Chondrocyte (in vitro differentiated cells): ENCODE results near the gene CDK5R1. TPM values are rescaled to one million over a fixed set of nuclear protein-coding genes. Genes with fewer than 3 reads are reported as not detected.
"Not testable (repeated sequence)": the region's sequence is repeated elsewhere in the genome, so short reads cannot be mapped to it uniquely, and the experiment has no call there.

Experiments
- DNase-seq: peaks from one replicate; pipeline ENCODE4 v3.0.0; 2021; ENCODE audit warnings: mixed read lengths, low spot score
- H3K27ac Mint-ChIP-seq: one replicate; pipeline ENCODE4 v1.8.0; 2021; ENCODE audit warnings: mild to moderate bottlenecking, moderate library complexity, mixed read lengths; ENCODE audit not compliant: unreplicated experiment
- H3K27me3 Mint-ChIP-seq: 2 replicates; pipeline ENCODE4 v1.8.0; 2021; ENCODE audit warnings: low read depth, mixed read lengths
- H3K36me3 Mint-ChIP-seq: 2 replicates; pipeline ENCODE4 v1.8.0; 2021; ENCODE audit warnings: low read depth, mixed read lengths
- H3K4me1 Mint-ChIP-seq: 2 replicates; pipeline ENCODE4 v1.8.0; 2021; ENCODE audit warnings: low read depth, mild to moderate bottlenecking, mixed read lengths
- H3K4me3 Mint-ChIP-seq: one replicate; pipeline ENCODE4 v1.8.0; 2021; ENCODE audit warnings: mild to moderate bottlenecking, moderate library complexity, mixed read lengths; ENCODE audit not compliant: unreplicated experiment
- H3K9me3 Mint-ChIP-seq: 2 replicates; pipeline ENCODE4 v1.8.0; 2021; ENCODE audit warnings: low read depth, mixed read lengths
- total RNA-seq: library from RNA; stranded (reverse); gene quantifications from 3 replicates; pipeline ENCODE4 v1.2.1, GENCODE V29; 2021
- TF ChIP-seq, protein P1 (sequence below): fragments of 200-600 bp; sonication (generic); IDR thresholded peaks from 2 replicates; pipeline ENCODE4 v1.5.0; 2021; ENCODE audit warnings: antibody characterized with exemption, mild to moderate bottlenecking, moderate library complexity

Gene CDK5R1
- total RNA-seq, 1 donor from 2014 or later = 2.1 TPM

DNA sequence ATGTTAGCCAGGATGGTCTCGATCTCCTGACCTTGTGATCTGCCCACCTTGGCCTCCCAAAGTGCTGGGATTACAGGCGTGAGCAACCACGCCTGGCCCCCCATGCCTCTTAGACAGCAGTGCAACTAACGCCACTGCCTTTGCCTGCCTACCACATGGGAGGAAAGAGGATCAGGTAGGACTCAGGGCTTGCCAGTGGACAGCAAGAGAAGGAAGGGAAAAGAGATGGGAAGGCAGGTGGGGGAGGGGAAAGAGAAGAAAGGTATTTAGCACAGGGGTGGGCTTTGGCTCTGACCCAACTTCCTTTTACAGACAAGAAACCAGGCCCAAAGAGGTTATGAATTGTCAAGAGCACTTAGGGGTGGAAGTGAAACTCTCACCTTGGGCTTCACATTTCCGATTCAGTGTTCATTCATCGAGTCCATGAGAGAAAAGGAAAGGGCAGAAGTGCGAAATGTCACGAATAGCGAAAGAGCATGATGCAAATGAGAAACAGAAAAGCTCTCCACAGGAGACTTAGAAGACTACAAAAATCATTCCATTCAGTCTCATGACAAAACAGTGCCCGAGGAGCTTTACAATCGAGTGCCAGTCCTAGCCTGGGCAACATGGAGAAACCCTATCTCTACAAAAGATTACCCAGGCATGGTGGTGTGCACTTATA lies 36.4 kb downstream of the CDK5R1 start:
- H3K27me3 Mint-ChIP-seq = no peaks in the 10 kb centered on the region
- TF ChIP-seq, protein P1, sequence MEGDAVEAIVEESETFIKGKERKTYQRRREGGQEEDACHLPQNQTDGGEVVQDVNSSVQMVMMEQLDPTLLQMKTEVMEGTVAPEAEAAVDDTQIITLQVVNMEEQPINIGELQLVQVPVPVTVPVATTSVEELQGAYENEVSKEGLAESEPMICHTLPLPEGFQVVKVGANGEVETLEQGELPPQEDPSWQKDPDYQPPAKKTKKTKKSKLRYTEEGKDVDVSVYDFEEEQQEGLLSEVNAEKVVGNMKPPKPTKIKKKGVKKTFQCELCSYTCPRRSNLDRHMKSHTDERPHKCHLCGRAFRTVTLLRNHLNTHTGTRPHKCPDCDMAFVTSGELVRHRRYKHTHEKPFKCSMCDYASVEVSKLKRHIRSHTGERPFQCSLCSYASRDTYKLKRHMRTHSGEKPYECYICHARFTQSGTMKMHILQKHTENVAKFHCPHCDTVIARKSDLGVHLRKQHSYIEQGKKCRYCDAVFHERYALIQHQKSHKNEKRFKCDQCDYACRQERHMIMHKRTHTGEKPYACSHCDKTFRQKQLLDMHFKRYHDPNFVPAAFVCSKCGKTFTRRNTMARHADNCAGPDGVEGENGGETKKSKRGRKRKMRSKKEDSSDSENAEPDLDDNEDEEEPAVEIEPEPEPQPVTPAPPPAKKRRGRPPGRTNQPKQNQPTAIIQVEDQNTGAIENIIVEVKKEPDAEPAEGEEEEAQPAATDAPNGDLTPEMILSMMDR = no peak
- DNase-seq = no peak
- H3K9me3 Mint-ChIP-seq = no peaks in the 10 kb centered on the region
- no peak overlapping the region for H3K27ac Mint-ChIP-seq
- peaks cover 31% of the 10 kb centered on the region for H3K4me1 Mint-ChIP-seq
- H3K36me3 Mint-ChIP-seq = no peaks in the 10 kb centered on the region
- H3K4me3 Mint-ChIP-seq = no peak overlapping the region

DNA sequence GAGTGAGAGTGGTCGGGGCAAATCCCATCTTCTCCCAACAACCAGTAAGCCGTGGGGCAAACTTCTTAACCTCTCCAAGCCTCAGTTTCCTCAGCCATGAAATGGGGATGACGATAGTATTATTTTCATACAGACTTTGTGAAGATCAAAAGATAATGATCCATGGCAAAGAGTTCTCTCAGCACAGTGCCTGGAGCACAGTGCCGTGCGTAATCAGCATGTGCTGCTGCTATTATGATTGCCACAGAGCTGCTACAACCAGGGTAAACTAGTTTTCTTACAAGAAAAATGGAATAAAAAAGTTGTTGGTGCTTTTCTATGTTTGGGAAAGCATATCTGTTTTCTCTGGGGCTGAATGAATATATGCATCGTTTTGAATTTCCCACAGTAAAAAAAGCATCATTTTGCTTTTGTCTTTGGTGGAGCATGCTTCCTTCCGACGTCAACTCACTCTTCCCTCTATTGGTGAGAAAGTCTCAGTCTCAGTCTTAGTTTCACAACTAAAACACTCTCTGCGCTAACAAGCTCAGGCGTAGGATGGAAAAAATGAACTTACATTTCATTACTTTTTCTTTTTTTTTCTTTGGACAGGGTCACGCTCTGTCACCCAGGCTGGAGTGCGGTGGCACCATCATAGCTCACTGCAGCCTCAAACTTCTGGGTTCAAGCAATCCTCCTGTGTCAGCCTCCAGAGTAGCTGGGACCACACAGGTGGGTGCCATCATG lies 37.2 kb downstream of the CDK5R1 start:
- TF ChIP-seq, protein P1 = no peak
- Mint-ChIP-seq H3K4me3 (no peak overlapping the region), H3K27ac (no peak overlapping the region), H3K9me3 (no peaks in the 10 kb centered on the region), H3K36me3 (peaks cover 3% of the 10 kb centered on the region), H3K27me3 (no peaks in the 10 kb centered on the region), H3K4me1 (peaks cover 28% of the 10 kb centered on the region)
- DNase-seq = no peak

DNA sequence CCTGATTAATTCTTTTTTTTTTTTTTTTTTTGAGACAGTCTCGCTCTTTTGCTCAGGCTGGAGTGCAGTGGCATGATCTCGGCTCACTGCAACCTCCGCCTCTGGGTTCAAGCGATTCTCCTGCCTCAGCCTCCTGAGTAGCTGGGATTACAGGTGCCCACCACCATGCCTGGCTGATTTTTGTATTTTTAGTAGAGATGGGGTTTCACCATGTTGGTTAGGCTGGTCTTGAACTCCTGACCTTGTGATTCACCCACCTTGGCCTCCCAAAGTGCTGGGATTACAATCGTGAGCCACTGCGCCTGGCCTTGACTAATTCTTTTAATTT lies 37.7 kb downstream of the CDK5R1 start:
- H3K36me3 Mint-ChIP-seq, DNase-seq, H3K4me3 Mint-ChIP-seq, H3K27ac Mint-ChIP-seq, H3K9me3 Mint-ChIP-seq, H3K27me3 Mint-ChIP-seq: not testable (repeated sequence)
- H3K4me1 Mint-ChIP-seq = peaks cover 27% of the 10 kb centered on the region

DNA sequence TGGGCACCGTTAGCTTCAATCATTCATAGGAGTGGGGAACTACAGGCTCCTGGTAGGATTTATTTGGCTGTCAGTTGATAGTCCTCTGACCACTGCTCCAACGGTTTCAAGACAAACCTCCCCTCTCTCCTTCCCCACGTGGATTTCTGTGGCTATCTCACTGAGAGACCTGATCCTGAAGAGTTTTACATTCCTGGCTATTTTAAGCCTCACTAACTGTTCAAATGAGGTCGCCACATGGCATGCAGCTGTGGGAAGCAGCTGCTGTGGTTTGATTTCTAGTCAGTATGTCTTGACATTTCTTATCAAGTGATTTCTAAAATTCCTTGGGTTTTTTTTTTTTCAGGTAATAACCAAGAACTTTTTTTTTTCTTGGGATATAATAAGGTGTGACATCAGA lies 38.3 kb downstream of the CDK5R1 start:
- TF ChIP-seq, protein P1 = no peak
- H3K4me3 Mint-ChIP-seq = no peak overlapping the region
- no peak for DNase-seq
- H3K27ac Mint-ChIP-seq = no peak overlapping the region
- H3K36me3 Mint-ChIP-seq = peaks cover 4% of the 10 kb centered on the region
- H3K9me3 Mint-ChIP-seq = no peaks in the 10 kb centered on the region
- H3K4me1 Mint-ChIP-seq = peaks cover 21% of the 10 kb centered on the region
- no peaks in the 10 kb centered on the region for H3K27me3 Mint-ChIP-seq

DNA sequence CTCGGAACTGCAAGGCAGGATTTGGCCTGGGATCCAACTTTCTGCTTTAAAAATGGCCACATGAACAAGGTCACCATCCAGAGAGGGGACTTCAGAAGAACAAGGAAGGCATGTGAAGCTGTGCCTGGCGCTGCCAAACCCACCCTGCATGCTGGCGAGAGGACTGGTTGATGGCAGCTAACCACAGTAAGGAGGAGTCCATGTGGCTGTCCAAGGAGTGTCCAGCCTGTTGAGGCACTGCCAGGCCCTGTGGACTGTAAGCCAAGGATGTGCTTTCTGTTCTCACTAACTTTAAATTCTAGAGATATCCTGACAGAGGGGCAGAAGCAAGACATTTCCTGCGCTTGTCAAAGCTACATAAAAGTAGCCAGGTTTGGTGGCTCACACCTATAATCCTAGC lies 40.4 kb downstream of the CDK5R1 start:
- Mint-ChIP-seq H3K27ac (no peak overlapping the region), H3K9me3 (no peaks in the 10 kb centered on the region)
- TF ChIP-seq, protein P1 = no peak

DNA sequence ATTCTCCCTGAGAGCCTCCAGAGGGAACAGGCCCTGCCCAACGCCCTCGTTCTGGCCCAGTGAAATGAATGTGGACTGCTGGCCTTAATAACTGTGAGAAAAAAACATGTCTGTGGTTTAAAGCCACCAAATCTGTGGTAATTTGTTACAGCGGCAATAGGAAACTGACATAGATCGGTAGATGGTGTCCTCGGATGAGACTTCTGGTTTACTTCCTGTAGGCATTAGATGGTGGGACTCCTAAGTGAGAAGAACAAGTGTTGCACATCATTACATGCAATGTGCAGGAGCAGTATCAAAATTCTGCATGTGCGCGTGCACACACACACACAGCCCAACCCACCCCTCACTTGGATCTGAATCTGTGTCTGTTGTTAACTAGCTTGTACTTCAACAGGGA lies 42.0 kb downstream of the CDK5R1 start:
- no peaks in the 10 kb centered on the region for H3K9me3 Mint-ChIP-seq
- H3K36me3 Mint-ChIP-seq = peaks cover 10% of the 10 kb centered on the region
- peaks cover 16% of the 10 kb centered on the region for H3K4me1 Mint-ChIP-seq
- DNase-seq = no peak
- no peak overlapping the region for H3K4me3 Mint-ChIP-seq
- TF ChIP-seq, protein P1 = no peak
- H3K27me3 Mint-ChIP-seq = no peaks in the 10 kb centered on the region
- no peak overlapping the region for H3K27ac Mint-ChIP-seq

More for the DNA sequence above, 40.4 kb downstream of the CDK5R1 start:
- H3K36me3 Mint-ChIP-seq = peaks cover 4% of the 10 kb centered on the region
- no peaks in the 10 kb centered on the region for H3K27me3 Mint-ChIP-seq
- no peak overlapping the region for H3K4me3 Mint-ChIP-seq
- no peak for DNase-seq
- H3K4me1 Mint-ChIP-seq = peaks cover 16% of the 10 kb centered on the region
